WTC11 (cell line): ENCODE data around the gene ATP13A4. TPM values are rescaled to one million over a fixed set of nuclear protein-coding genes. Genes with fewer than 3 reads are reported as not detected.

Source experiments
- ATAC-seq: fragments of 200-7000 bp; cut with Tn5 transposase; 2 replicates; pipeline ENCODE4 v1.10.0; 2021; ENCODE audit warnings: mild to moderate bottlenecking, moderate library complexity
- CTCF ChIA-PET: fragments of 300-600 bp; sonication (Branson Sonifier 250); formaldehyde crosslinking; loops from one replicate; lab custom pipeline; 2021; ENCODE audit warnings: antibody characterized with exemption; lab: Charles Lee
- POLR2A ChIA-PET: fragments of 350-600 bp; sonication (Branson Sonifier 250); formaldehyde crosslinking; loops from one replicate; lab custom pipeline; 2021; ENCODE audit warnings: antibody characterized with exemption; lab: Charles Lee
- DNase-seq: peaks from one replicate; pipeline ENCODE4 v3.0.0; 2021; ENCODE audit warnings: low spot score
- H3K27ac Mint-ChIP-seq: 2 replicates; pipeline ENCODE4 v1.8.0; 2021; ENCODE audit warnings: mixed read lengths
- H3K27me3 Mint-ChIP-seq: 2 replicates; pipeline ENCODE4 v1.8.0; 2021; ENCODE audit warnings: low read depth, mild to moderate bottlenecking, moderate library complexity, mixed read lengths
- H3K36me3 Mint-ChIP-seq: 2 replicates; pipeline ENCODE4 v1.8.0; 2021; ENCODE audit warnings: mixed read lengths
- H3K4me1 Mint-ChIP-seq: 2 replicates; pipeline ENCODE4 v1.8.0; 2022; ENCODE audit warnings: mixed read lengths
- H3K4me3 Mint-ChIP-seq: 2 replicates; pipeline ENCODE4 v1.8.0; 2021; ENCODE audit warnings: mild to moderate bottlenecking, moderate library complexity, mixed read lengths
- H3K9me3 Mint-ChIP-seq: 2 replicates; pipeline ENCODE4 v1.8.0; 2021; ENCODE audit warnings: mixed read lengths
- AR ChIP-seq: fragments of 250-450 bp; sonication (Bioruptor Pico); IDR thresholded peaks from 2 replicates; pipeline ENCODE4 v1.9.0; 2021; ENCODE audit warnings: mild to moderate bottlenecking
- ATF6 ChIP-seq: sonication (generic); formaldehyde crosslinking; IDR thresholded peaks from 2 replicates; pipeline ENCODE4 v1.8.1; 2023; ENCODE audit warnings: mild to moderate bottlenecking, missing genetic modification reagents
- E2F4 ChIP-seq: sonication (generic); formaldehyde crosslinking; IDR thresholded peaks from 2 replicates; pipeline ENCODE4 v1.8.1; 2022; ENCODE audit warnings: low read depth, mild to moderate bottlenecking, moderate library complexity, missing genetic modification reagents, borderline replicate concordance
- FOXK1 ChIP-seq: sonication (generic); formaldehyde crosslinking; IDR thresholded peaks from 2 replicates; pipeline ENCODE4 v1.8.0; 2022; ENCODE audit warnings: mild to moderate bottlenecking, moderate library complexity, missing genetic modification reagents
- GTF2I ChIP-seq: fragments of 250-450 bp; sonication (Bioruptor Pico); conservative IDR thresholded peaks from 2 replicates; pipeline ENCODE4 v1.4.0; 2021; ENCODE audit warnings: mild to moderate bottlenecking
- MLX ChIP-seq: sonication (generic); formaldehyde crosslinking; IDR thresholded peaks from 2 replicates; pipeline ENCODE4 v1.8.1; 2023; ENCODE audit warnings: mild to moderate bottlenecking, missing genetic modification reagents, moderate library complexity
- NFE2L1 ChIP-seq: sonication (generic); formaldehyde crosslinking; IDR thresholded peaks from 2 replicates; pipeline ENCODE4 v1.8.1; 2023; ENCODE audit warnings: missing genetic modification reagents
- PRRX2 ChIP-seq: fragments of 250-450 bp; sonication (Bioruptor Pico); IDR thresholded peaks from 2 replicates; pipeline ENCODE4 v1.8.0; 2021; ENCODE audit warnings: mild to moderate bottlenecking
- ZBTB21 ChIP-seq: sonication (generic); formaldehyde crosslinking; IDR thresholded peaks from 2 replicates; pipeline ENCODE4 v1.8.1; 2023; ENCODE audit warnings: mild to moderate bottlenecking, missing genetic modification reagents, borderline replicate concordance
- ZNF138 ChIP-seq: sonication (generic); formaldehyde crosslinking; conservative IDR thresholded peaks from 2 replicates; pipeline ENCODE4 v1.8.1; 2022; ENCODE audit warnings: mild to moderate bottlenecking, moderate library complexity, missing genetic modification reagents
- total RNA-seq: library from RNA; stranded (reverse); gene quantifications from 3 replicates; pipeline ENCODE4 v1.2.3, GENCODE V29; 2021
- TF ChIP-seq, protein P1 (sequence below): fragments of 250-450 bp; sonication (Bioruptor Pico); IDR thresholded peaks from 2 replicates; pipeline ENCODE4 v1.9.0; 2021; ENCODE audit warnings: mild to moderate bottlenecking, borderline replicate concordance
- TF ChIP-seq, protein P2 (sequence below): sonication (generic); formaldehyde crosslinking; IDR thresholded peaks from 2 replicates; pipeline ENCODE4 v1.8.1; 2023; ENCODE audit warnings: mild to moderate bottlenecking, missing genetic modification reagents, borderline replicate concordance
- TF ChIP-seq, protein P3 (sequence below): sonication (generic); formaldehyde crosslinking; IDR thresholded peaks from 2 replicates; pipeline ENCODE4 v1.8.0; 2022; ENCODE audit warnings: mild to moderate bottlenecking, missing genetic modification reagents

The ATP13A4 gene
- total RNA-seq, 1 experiment from 2014 or later = 0.20 TPM

GRCh38 chr3:193564012-193564411 is 9.3 kb upstream of the ATP13A4 start:
- H3K36me3 Mint-ChIP-seq = no peaks in the 10 kb centered on the region
- H3K27ac Mint-ChIP-seq = no peak overlapping the region
- ChIA-PET POLR2A (interaction anchor here (0.5 kb wide), 1 partner anchor 35 kb away, joined by 3 read pairs; no protein-coding TSS in a partner anchor), CTCF (interaction anchor here (1.1 to 1.5 kb wide), 3 partner anchors 9 to 373 kb away, joined by 4 to 6 read pairs (median 4); partner anchors contain the start of gene ATP13A4)
- H3K4me1 Mint-ChIP-seq = no peaks in the 10 kb centered on the region
- DNase-seq = peak; percentile 32
- TF ChIP-seq GTF2I (CRISPR knock-in tag) (no peak), PRRX2 (no peak), ZNF138 (CRISPR knock-in tag) (no peak), MLX (CRISPR knock-in tag) (no peak), ZBTB21 (CRISPR knock-in tag) (no peak)
- TF ChIP-seq, protein P1, sequence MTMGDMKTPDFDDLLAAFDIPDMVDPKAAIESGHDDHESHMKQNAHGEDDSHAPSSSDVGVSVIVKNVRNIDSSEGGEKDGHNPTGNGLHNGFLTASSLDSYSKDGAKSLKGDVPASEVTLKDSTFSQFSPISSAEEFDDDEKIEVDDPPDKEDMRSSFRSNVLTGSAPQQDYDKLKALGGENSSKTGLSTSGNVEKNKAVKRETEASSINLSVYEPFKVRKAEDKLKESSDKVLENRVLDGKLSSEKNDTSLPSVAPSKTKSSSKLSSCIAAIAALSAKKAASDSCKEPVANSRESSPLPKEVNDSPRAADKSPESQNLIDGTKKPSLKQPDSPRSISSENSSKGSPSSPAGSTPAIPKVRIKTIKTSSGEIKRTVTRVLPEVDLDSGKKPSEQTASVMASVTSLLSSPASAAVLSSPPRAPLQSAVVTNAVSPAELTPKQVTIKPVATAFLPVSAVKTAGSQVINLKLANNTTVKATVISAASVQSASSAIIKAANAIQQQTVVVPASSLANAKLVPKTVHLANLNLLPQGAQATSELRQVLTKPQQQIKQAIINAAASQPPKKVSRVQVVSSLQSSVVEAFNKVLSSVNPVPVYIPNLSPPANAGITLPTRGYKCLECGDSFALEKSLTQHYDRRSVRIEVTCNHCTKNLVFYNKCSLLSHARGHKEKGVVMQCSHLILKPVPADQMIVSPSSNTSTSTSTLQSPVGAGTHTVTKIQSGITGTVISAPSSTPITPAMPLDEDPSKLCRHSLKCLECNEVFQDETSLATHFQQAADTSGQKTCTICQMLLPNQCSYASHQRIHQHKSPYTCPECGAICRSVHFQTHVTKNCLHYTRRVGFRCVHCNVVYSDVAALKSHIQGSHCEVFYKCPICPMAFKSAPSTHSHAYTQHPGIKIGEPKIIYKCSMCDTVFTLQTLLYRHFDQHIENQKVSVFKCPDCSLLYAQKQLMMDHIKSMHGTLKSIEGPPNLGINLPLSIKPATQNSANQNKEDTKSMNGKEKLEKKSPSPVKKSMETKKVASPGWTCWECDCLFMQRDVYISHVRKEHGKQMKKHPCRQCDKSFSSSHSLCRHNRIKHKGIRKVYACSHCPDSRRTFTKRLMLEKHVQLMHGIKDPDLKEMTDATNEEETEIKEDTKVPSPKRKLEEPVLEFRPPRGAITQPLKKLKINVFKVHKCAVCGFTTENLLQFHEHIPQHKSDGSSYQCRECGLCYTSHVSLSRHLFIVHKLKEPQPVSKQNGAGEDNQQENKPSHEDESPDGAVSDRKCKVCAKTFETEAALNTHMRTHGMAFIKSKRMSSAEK (CRISPR knock-in tag) = no peak
- TF ChIP-seq, protein P2, sequence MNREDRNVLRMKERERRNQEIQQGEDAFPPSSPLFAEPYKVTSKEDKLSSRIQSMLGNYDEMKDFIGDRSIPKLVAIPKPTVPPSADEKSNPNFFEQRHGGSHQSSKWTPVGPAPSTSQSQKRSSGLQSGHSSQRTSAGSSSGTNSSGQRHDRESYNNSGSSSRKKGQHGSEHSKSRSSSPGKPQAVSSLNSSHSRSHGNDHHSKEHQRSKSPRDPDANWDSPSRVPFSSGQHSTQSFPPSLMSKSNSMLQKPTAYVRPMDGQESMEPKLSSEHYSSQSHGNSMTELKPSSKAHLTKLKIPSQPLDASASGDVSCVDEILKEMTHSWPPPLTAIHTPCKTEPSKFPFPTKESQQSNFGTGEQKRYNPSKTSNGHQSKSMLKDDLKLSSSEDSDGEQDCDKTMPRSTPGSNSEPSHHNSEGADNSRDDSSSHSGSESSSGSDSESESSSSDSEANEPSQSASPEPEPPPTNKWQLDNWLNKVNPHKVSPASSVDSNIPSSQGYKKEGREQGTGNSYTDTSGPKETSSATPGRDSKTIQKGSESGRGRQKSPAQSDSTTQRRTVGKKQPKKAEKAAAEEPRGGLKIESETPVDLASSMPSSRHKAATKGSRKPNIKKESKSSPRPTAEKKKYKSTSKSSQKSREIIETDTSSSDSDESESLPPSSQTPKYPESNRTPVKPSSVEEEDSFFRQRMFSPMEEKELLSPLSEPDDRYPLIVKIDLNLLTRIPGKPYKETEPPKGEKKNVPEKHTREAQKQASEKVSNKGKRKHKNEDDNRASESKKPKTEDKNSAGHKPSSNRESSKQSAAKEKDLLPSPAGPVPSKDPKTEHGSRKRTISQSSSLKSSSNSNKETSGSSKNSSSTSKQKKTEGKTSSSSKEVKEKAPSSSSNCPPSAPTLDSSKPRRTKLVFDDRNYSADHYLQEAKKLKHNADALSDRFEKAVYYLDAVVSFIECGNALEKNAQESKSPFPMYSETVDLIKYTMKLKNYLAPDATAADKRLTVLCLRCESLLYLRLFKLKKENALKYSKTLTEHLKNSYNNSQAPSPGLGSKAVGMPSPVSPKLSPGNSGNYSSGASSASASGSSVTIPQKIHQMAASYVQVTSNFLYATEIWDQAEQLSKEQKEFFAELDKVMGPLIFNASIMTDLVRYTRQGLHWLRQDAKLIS (CRISPR knock-in tag) = no peak
- TF ChIP-seq, protein P3, sequence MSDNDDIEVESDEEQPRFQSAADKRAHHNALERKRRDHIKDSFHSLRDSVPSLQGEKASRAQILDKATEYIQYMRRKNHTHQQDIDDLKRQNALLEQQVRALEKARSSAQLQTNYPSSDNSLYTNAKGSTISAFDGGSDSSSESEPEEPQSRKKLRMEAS = no peak
- H3K27me3 Mint-ChIP-seq = no peaks in the 10 kb centered on the region
- H3K9me3 Mint-ChIP-seq = no peaks in the 10 kb centered on the region
- ATAC-seq = peak; percentile 96
- no peak overlapping the region for H3K4me3 Mint-ChIP-seq

- Mint-ChIP-seq H3K36me3 (no peaks in the 10 kb centered on the region), H3K9me3 (no peaks in the 10 kb centered on the region), H3K27me3 (no peaks in the 10 kb centered on the region), H3K27ac (no peak overlapping the region)
- ATAC-seq (no peak), DNase-seq (no peak)
- TF ChIP-seq, protein P2 (CRISPR knock-in tag) = no peak
- TF ChIP-seq E2F4 (CRISPR knock-in tag) (no peak), NFE2L1 (CRISPR knock-in tag) (no peak), FOXK1 (CRISPR knock-in tag) (no peak), ATF6 (no peak), AR (CRISPR knock-in tag) (no peak)
- TF ChIP-seq, all 79 proteins: peak for 0
- Mint-ChIP-seq H3K4me1 (no peaks in the 10 kb centered on the region), H3K4me3 (no peak overlapping the region)
- ChIA-PET POLR2A (no interaction called here), CTCF (interaction anchor here (1.1 to 1.5 kb wide), 3 partner anchors 9 to 372 kb away, joined by 4 to 6 read pairs (median 4); partner anchors contain the start of gene ATP13A4)
These were observed 8.7 kb upstream of the ATP13A4 start for GRCh38 chr3:193563426-193563825.
